ENCODE measurements around the gene OR4M1.
A peak's percentile ranks its signal among the peaks of the same experiment; 100 is the strongest.
"Not testable (repeated sequence)": the region's sequence is repeated elsewhere in the genome, so short reads cannot be mapped to it uniquely, and the experiment has no call there.

Gene OR4M1

GRCh38 chr14:19823178-19823577 lies 49.9 kb downstream of the OR4M1 start:
- DNase-seq (ENCODE audit: low spot score) = no peak

DNA sequence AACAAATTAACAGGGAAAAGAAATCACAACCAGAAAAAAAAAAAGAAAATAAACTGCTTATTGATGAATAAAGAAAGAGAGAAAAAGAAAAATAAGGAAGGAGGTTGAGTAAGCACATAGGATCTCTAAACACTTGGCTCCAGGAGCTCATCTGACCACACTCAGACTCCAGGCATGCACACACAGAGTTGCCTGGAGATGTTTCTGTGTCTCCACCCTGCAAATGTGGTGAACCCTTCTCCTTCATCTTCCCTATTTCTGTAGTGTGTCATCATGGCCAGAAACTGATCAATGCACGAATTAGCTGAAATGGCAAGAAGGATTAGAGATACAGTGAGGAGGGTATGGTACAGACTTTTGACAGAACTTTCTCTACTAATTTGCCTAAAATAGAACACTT lies 50.5 kb downstream of the OR4M1 start:
- DNase-seq (ENCODE audit: low spot score) = peak; percentile 11

- DNase-seq (ENCODE audit: low spot score) = not testable (repeated sequence)
Measured at GRCh38 chr14:19827626-19828244, 54.4 kb downstream of the OR4M1 start.

GRCh38 chr14:19828314-19828713 lies 55.0 kb downstream of the OR4M1 start:
- no peak for DNase-seq (ENCODE audit: low spot score)

Data from AG20443 (cell line).